Raji (cell line): ENCODE data around the gene SH3RF1.

Experiments used
- POLR2A ChIP-seq: IDR thresholded peaks from 2 replicates; pipeline ENCODE4 v1.6.1; 2011; ENCODE audit warnings: low read depth, low read length, control low read depth; ENCODE audit not compliant: insufficient read depth

The SH3RF1 gene

DNA sequence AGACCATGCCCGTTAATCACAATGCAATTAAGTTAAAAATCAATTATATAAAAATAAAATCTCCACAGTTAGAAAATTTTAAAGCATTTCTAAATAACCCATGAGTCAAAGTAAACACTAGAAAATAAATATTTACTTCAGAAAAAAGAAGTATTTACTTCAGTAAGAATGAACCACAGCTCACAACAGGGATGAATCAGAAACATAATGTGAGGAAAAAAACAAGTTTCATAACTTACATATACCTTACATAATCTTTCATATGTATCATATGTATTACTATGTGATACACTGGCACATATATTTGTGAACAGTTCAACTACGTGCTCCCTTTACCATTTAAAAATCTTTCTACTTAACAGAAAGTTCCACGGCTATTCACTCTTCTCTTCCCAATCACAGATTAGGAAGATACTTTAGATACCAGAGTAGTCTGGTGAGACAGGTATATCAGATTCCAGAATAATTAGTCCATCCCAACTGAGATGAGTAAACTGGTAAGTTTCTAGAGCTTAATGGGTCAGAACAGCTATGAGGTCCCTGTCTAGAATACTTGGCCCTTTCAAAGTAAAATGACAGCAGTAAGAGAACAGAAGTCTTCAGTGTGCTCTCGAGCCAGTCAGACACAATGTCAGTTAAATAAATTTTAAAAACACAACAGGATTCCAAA, 70.3 kb downstream of the SH3RF1 start:
- TF ChIP-seq POLR2A, result no peak

- TF ChIP-seq POLR2A, result no peak
Measured at GRCh38 chr4:169199184-169199583, 71.6 kb downstream of the SH3RF1 start.

GRCh38 chr4:169198167-169198566, 72.6 kb downstream of the SH3RF1 start:
- no peak for TF ChIP-seq POLR2A

- TF ChIP-seq POLR2A, result no peak
Measured at GRCh38 chr4:169195032-169195431, 75.7 kb downstream of the SH3RF1 start.

DNA sequence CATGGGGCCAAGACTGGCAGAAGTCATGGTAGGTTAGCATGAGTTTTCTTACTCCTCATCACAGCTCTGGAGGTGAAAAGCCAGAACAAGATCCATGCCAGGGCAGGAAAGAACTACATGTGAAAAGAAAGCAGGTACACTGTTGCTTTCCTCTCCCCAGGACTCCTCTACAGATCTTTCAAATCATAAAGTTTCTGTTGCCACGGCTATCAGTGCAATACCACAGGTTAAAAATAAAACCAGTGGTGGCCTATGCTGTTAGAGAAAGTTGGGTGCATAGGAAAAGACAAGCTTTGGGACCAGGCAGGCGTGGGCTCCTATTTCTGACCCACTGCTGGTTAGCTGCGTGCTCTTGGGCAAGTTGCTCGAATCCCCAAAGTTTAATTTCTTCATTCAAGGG, 81.4 kb downstream of the SH3RF1 start:
- TF ChIP-seq POLR2A, result no peak

DNA sequence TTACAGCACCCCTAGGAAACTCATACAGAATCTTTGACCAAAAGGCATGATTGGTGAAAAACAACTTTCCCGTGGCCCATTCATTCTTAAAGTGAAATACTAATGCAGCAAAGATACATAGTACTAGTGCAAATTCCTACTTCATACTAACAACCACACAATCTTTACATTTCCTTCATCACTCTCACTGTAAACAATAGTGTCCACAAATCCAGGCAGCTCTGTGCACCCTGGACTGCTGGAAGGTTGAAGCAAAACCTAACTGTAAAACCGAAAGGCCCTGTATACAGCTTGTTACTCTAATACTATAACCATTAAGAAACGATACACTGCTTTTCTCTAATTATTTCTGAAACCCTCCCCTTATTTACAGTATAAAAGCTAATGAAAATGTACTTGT, 82.6 kb downstream of the SH3RF1 start:
- TF ChIP-seq POLR2A, result no peak

DNA sequence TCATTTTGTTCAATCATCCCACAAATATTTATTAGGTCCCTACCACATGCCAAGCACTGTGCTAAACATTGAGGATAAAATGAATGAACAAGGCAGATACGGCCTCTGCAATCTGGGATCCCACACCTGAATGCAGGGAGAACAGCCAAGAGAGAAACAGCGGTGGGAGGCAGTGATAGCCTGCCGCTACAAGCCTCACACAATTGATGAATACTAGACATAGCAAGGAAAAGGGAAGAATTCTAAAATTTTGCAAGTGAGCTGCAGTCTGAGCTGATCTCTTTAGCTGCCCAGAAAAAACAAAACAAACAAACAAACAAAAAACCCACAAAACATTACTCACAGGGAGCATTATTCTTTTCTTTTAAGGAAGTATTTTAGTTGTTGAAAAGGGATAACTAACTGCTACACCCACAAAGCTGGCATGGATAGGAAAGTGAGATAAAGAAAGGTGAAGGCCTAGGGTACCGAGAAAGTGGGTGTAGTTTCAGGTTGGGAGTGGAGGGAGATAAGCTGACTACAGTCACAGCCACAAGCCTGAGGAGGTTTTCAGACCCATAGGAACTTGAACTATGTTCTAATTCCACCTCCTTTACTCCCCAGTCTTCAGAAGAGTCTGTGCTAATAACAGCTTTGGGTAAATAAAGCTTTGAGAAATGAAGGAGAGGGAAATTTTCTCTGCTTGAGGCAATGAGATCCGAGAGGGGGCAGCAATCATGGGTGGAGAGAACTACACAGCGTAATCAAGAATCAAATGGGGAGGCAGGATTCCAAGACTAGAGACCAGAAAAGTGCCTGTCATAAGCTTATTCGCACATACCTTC, 85.4 kb downstream of the SH3RF1 start:
- TF ChIP-seq POLR2A, result no peak

GRCh38 chr4:169184686-169185085, 86.1 kb downstream of the SH3RF1 start:
- TF ChIP-seq POLR2A, result no peak

GRCh38 chr4:169184236-169184635, 86.5 kb downstream of the SH3RF1 start:
- no peak for TF ChIP-seq POLR2A

DNA sequence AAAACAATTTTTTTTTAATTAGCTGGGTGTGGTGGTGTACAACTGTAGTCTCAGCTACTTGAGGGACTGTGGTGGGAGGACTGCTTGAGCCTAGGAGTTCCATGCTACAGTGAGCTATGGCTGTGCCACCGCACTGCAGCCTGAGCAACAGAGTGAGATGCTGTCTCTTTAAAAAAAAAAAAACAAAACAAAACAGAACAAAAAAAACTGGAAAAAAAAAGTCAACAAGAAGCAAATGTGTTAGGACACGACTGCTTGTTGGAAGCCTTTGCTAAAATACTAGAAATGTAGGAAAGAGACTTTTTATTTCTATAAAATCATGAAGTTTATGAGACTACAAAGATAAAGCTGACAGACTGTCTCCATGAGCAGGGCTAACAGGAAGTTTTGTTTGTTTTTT, 87.2 kb downstream of the SH3RF1 start:
- TF ChIP-seq POLR2A, result no peak

DNA sequence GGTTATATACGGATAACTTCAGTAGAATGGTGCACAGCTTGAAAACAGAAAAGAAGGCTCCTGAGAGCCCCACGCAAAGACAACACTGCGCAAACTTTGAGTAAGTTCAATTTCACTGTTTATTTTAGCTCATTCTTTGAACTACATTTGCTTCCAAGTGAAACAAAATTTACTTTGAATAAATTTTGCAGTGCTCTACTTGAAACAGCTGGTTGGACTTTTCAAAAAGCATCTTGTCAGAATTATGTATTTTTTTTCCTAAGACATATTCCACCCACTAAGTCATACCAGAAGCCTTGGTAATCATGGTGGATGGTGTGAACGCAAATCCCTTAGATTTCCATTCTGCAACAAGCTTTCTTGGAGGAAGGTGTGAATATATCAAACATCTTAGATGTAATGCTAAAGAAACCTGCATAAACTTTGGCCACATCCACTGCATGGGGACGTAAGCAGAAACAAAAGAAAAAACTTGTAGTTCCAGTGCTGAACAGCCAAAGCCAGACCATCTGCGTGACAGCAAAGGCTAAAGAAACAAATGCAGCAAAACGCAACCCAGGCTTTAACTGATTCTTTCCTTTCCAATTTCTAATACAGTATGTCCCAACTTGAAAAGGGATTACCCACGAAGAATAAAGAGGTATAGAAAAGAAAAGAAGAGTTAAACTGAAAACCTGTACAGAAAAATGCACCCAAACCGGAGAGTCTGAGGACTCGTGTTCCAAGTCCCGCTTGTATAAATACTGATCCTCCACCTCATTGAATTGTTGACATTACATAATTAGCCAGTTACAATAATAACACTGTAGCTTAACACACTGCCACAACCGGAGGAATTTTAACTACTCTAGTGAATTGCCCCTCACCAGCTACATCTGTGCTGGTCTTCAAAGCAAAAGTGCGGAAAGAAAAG, 90.9 kb downstream of the SH3RF1 start:
- TF ChIP-seq POLR2A, result no peak

- TF ChIP-seq POLR2A, result no peak
Measured at GRCh38 chr4:169175476-169175875, 95.3 kb downstream of the SH3RF1 start.

GRCh38 chr4:169175035-169175434, 95.7 kb downstream of the SH3RF1 start:
- TF ChIP-seq POLR2A, result no peak

DNA sequence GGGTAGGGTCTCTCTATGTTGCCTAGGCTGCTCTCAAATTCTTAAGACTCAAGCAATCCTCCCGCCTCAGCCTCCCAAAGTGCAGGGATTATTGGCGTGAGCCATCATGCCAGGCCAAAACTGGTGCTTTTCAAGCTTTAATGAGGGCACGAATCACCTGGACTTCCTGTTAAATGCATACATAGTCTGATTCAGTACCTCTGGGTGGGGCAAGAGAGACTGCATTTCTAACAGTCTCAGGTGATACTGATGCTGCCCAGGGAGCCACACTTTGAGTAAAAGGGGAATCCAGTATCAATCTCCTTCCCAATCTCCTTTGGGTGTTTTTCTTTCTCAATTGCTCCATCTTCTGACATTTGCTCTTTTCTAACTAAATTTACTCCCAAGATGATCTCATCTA, 96.5 kb downstream of the SH3RF1 start:
- no peak for TF ChIP-seq POLR2A
